WERI-Rb-1 (cell line): ENCODE measurements around the gene LSAMP.

Source experiments
- DNase-seq: peaks from one replicate; pipeline ENCODE4 v3.0.0-alpha.2; 2020
- H3K27ac ChIP-seq: fragments of 250-450 bp; sonication (Bioruptor Pico); 2 replicates; pipeline ENCODE4 v1.5.1; 2020; ENCODE audit warnings: mild to moderate bottlenecking, moderate library complexity
- H3K27me3 ChIP-seq: fragments of 250-450 bp; sonication (Bioruptor Pico); 2 replicates; pipeline ENCODE4 v1.5.1; 2021; ENCODE audit warnings: mild to moderate bottlenecking, low read depth, moderate library complexity; ENCODE audit not compliant: insufficient read depth, severe bottlenecking
- H3K36me3 ChIP-seq: fragments of 250-450 bp; sonication (Bioruptor Pico); 2 replicates; pipeline ENCODE4 v1.5.1; 2020; ENCODE audit warnings: mild to moderate bottlenecking, moderate library complexity
- H3K4me3 ChIP-seq: 2 replicates; pipeline ENCODE4 v1.5.1; 2011; ENCODE audit warnings: low read depth, mild to moderate bottlenecking, control low read depth, low read length
- H3K9me3 ChIP-seq: fragments of 250-450 bp; sonication (Bioruptor Pico); 2 replicates; pipeline ENCODE4 v1.5.1; 2021; ENCODE audit warnings: mild to moderate bottlenecking, moderate library complexity; ENCODE audit not compliant: severe bottlenecking
- CTCF ChIP-seq: IDR thresholded peaks from 2 replicates; pipeline ENCODE4 v1.5.1; 2011; ENCODE audit warnings: low read depth, mild to moderate bottlenecking, control low read depth, inconsistent platforms, low read length

Gene LSAMP

GRCh38 chr3:116384717-116385116 lies 60.6 kb downstream of the LSAMP start:
- DNase-seq: no peak
- no peak overlapping the region for H3K4me3 ChIP-seq
- no peak for TF ChIP-seq CTCF

GRCh38 chr3:116378077-116378476 lies 67.2 kb downstream of the LSAMP start:
- H3K27ac ChIP-seq: no peak overlapping the region
- no peak for DNase-seq
- no peaks in the 10 kb centered on the region for H3K9me3 ChIP-seq
- no peaks in the 10 kb centered on the region for H3K27me3 ChIP-seq
- H3K4me3 ChIP-seq: no peak overlapping the region
- no peaks in the 10 kb centered on the region for H3K36me3 ChIP-seq
- no peak for TF ChIP-seq CTCF

More at GRCh38 chr3:116384717-116385116, 60.6 kb downstream of the LSAMP start:
- Histone ChIP-seq H3K27ac (no peak overlapping the region), H3K27me3 (no peaks in the 10 kb centered on the region), H3K9me3 (no peaks in the 10 kb centered on the region), H3K36me3 (no peaks in the 10 kb centered on the region)

- H3K9me3 ChIP-seq: no peaks in the 10 kb centered on the region
- TF ChIP-seq CTCF: no peak
- H3K27me3 ChIP-seq: no peaks in the 10 kb centered on the region
- DNase-seq: no peak
- no peak overlapping the region for H3K4me3 ChIP-seq
- no peaks in the 10 kb centered on the region for H3K36me3 ChIP-seq
- H3K27ac ChIP-seq: no peak overlapping the region
These were observed 70.4 kb downstream of the LSAMP start for GRCh38 chr3:116374901-116375300.

- TF ChIP-seq CTCF: no peak
These were observed 77.4 kb downstream of the LSAMP start for GRCh38 chr3:116367761-116368395.

GRCh38 chr3:116356056-116356455 lies 89.2 kb downstream of the LSAMP start:
- no peaks in the 10 kb centered on the region for H3K27me3 ChIP-seq
- DNase-seq: no peak
- H3K36me3 ChIP-seq: no peaks in the 10 kb centered on the region
- no peak overlapping the region for H3K4me3 ChIP-seq
- no peak overlapping the region for H3K27ac ChIP-seq
- TF ChIP-seq CTCF: no peak
- H3K9me3 ChIP-seq: no peaks in the 10 kb centered on the region

More at GRCh38 chr3:116367761-116368395, 77.4 kb downstream of the LSAMP start:
- no peaks in the 10 kb centered on the region for H3K36me3 ChIP-seq
- DNase-seq: no peak
- no peaks in the 10 kb centered on the region for H3K27me3 ChIP-seq
- no peak overlapping the region for H3K27ac ChIP-seq
- no peaks in the 10 kb centered on the region for H3K9me3 ChIP-seq
- H3K4me3 ChIP-seq: no peak overlapping the region

GRCh38 chr3:116354382-116354781 lies 90.9 kb downstream of the LSAMP start:
- no peaks in the 10 kb centered on the region for H3K9me3 ChIP-seq
- no peak for DNase-seq
- no peak overlapping the region for H3K27ac ChIP-seq
- H3K4me3 ChIP-seq: no peak overlapping the region
- no peaks in the 10 kb centered on the region for H3K36me3 ChIP-seq
- TF ChIP-seq CTCF: no peak
- no peaks in the 10 kb centered on the region for H3K27me3 ChIP-seq
